B cell (primary cell): ENCODE measurements around the gene AHRR. TPM values are rescaled to one million over a fixed set of nuclear protein-coding genes. Genes with fewer than 3 reads are reported as not detected.

ENCODE experiments used
- ATAC-seq: fragments of 200-7000 bp; cut with Tn5 transposase; one replicate; pipeline ENCODE4 v1.10.0; 2021; ENCODE audit warnings: low read depth, mild to moderate bottlenecking, moderate number of reproducible peaks, moderate library complexity
- CTCF ChIA-PET: fragments of 350-600 bp; sonication (Branson Sonifier 250); formaldehyde crosslinking; loops from one replicate; lab custom pipeline; 2021; ENCODE audit warnings: antibody characterized with exemption, inconsistent platforms; lab: Charles Lee
- POLR2A ChIA-PET: fragments of 350-600 bp; sonication (Branson Sonifier 250); formaldehyde crosslinking; loops from one replicate; lab custom pipeline; 2021; ENCODE audit warnings: antibody characterized with exemption; lab: Charles Lee
- DNase-seq: peaks from one replicate; pipeline ENCODE4 v3.0.0; 2013
- H2AFZ ChIP-seq: 2 replicates; pipeline ENCODE4 v1.6.1; 2012; ENCODE audit warnings: mild to moderate bottlenecking, low read depth, low read length; ENCODE audit not compliant: insufficient read depth, poor library complexity, severe bottlenecking
- H3K27ac ChIP-seq, 2 donors: 1 replicate in 1 of 2; 2 replicates in 1 of 2; pipeline ENCODE4 v1.5.1; 2012 to 2013; ENCODE audit warnings: low read length in 2 of 2, mild to moderate bottlenecking in 2 of 2, moderate library complexity in 1 of 2
- H3K27me3 ChIP-seq, 4 experiments: fragments of 200-600 bp in 1 of 4; sonication (generic) in 1 of 4; replicated peaks in 1 of 4; 1 replicate in 2 of 4; 2 replicates in 2 of 4; pipeline versions ENCODE4 v1.6.1 to v1.7.0; 2013 to 2016; ENCODE audit warnings: low read length in 3 of 4, mild to moderate bottlenecking in 2 of 4, mixed read lengths in 1 of 4, moderate library complexity in 1 of 4; ENCODE audit not compliant: insufficient read depth in 4 of 4, control insufficient read depth in 3 of 4; ENCODE audit errors: control extremely low read depth in 1 of 4
- H3K36me3 ChIP-seq, 2 experiments: replicated peaks in 1 of 2; 1 replicate in 1 of 2; 2 replicates in 1 of 2; pipeline versions ENCODE4 v1.6.1 to v1.7.1; 2013; ENCODE audit warnings: low read length in 1 of 2; ENCODE audit not compliant: insufficient read depth in 2 of 2, control insufficient read depth in 1 of 2; ENCODE audit errors: control extremely low read depth in 1 of 2, extremely low read depth in 1 of 2
- H3K4me1 ChIP-seq, 2 donors: fragments of 200-600 bp in 1 of 2; sonication (generic) in 1 of 2; 1 replicate in 1 of 2; 2 replicates in 1 of 2; pipeline versions ENCODE4 v1.5.1 to v1.6.1; 2013 to 2017; ENCODE audit warnings: low read length in 2 of 2; ENCODE audit not compliant: control insufficient read depth in 2 of 2, insufficient read depth in 2 of 2
- H3K4me2 ChIP-seq: replicated peaks from 2 replicates; pipeline ENCODE3; 2012; ENCODE audit warnings: mild to moderate bottlenecking, low read depth, low read length; ENCODE audit not compliant: poor library complexity, severe bottlenecking
- H3K4me3 ChIP-seq, 5 experiments: fragments of 200-600 bp in 1 of 5; sonication (generic) in 1 of 5; 1 replicate in 3 of 5; 2 replicates in 2 of 5; pipeline versions ENCODE4 v1.5.1 to v1.7.0; 2011 to 2016; ENCODE audit warnings: low read length in 4 of 5, mild to moderate bottlenecking in 4 of 5, low read depth in 2 of 5, control low read depth in 1 of 5, moderate library complexity in 1 of 5; ENCODE audit not compliant: insufficient read depth in 1 of 5; ENCODE audit errors: control extremely low read depth in 1 of 5, extremely low read depth in 1 of 5
- H3K79me2 ChIP-seq: fragments of 200-600 bp; sonication (generic); one replicate; pipeline ENCODE4 v1.6.0; 2016; ENCODE audit warnings: low read length; ENCODE audit not compliant: control insufficient read depth, insufficient read depth
- H3K9ac ChIP-seq: fragments of 200-600 bp; sonication (generic); 2 replicates; pipeline ENCODE4 v1.6.1; 2017; ENCODE audit warnings: mild to moderate bottlenecking, low read length, moderate library complexity
- H3K9me3 ChIP-seq, 3 donors: one replicate each; pipeline versions ENCODE4 v1.6.1 to v1.7.1; 2013; ENCODE audit warnings: low read length in 2 of 3; ENCODE audit not compliant: control insufficient read depth in 2 of 3, insufficient read depth in 1 of 3; ENCODE audit errors: control extremely low read depth in 1 of 3
- H4K20me1 ChIP-seq: 2 replicates; pipeline ENCODE4 v1.6.0; 2012; ENCODE audit warnings: mild to moderate bottlenecking, low read length; ENCODE audit not compliant: insufficient read depth, control insufficient read depth, poor library complexity, severe bottlenecking
- H3K27ac Mint-ChIP-seq: one replicate; pipeline ENCODE4 v1.8.0; 2021; ENCODE audit warnings: mixed read lengths
- H3K27me3 Mint-ChIP-seq: one replicate; pipeline ENCODE4 v1.8.0; 2021; ENCODE audit warnings: mixed read lengths
- H3K4me1 Mint-ChIP-seq: one replicate; pipeline ENCODE4 v1.8.0; 2021; ENCODE audit warnings: mixed read lengths
- H3K4me3 Mint-ChIP-seq: one replicate; pipeline ENCODE4 v1.8.0; 2021; ENCODE audit warnings: mixed read lengths
- H3K9me3 Mint-ChIP-seq: one replicate; pipeline ENCODE4 v1.8.0; 2022; ENCODE audit warnings: mixed read lengths; ENCODE audit not compliant: insufficient read depth
- CTCF ChIP-seq: fragments of 200-600 bp; IDR thresholded peaks from one replicate; pipeline ENCODE4 v1.8.0; 2022; ENCODE audit warnings: antibody characterized with exemption, mild to moderate bottlenecking
- EZH2 ChIP-seq: IDR thresholded peaks from 2 replicates; pipeline ENCODE4 v1.6.1; 2012; ENCODE audit warnings: borderline replicate concordance, low read depth, mild to moderate bottlenecking, moderate library complexity, low read length; ENCODE audit not compliant: insufficient read depth, poor library complexity, severe bottlenecking
- WGBS: methylation state at CpG from one replicate; pipeline ENCODE4 v1.1.5; 2013; ENCODE audit warnings: missing lambda C conversion rate; ENCODE audit not compliant: insufficient coverage; 5-methylcytosine and 5-hydroxymethylcytosine counted together
- intact Hi-C: fragments of 100-400 bp; cut with micrococcal nuclease; formaldehyde crosslinking; loops from one replicate; pipeline ENCODE4 v1.10.0; 2022
- polyA plus RNA-seq: library from polyadenylated mRNA; depleted of rRNA; stranded (reverse); fragments of >200 nt; gene quantifications from 2 replicates; pipeline ENCODE4 v1.2.3, GENCODE V29; 2012
- total RNA-seq, 2 donors: library from RNA; stranded (reverse); fragments of 120-200 nt in 1 of 2; gene quantifications; 1 replicate in 1 of 2; 2 replicates in 1 of 2; pipeline versions ENCODE4 v1.2.3 to v1.2.4, GENCODE V29; 2013 to 2022

AHRR gene
- total and polyA plus RNA-seq, 2 donors (not counting 1 experiment from before 2014, with no cell fraction given): 0.13 to 1.7 TPM

- Histone ChIP-seq H3K4me2 (no peak overlapping the region), H4K20me1 (peaks cover 38% of the 10 kb centered on the region), H3K27me3 (no peaks in the 10 kb centered on the region), H3K36me3 (peaks cover 15 to 44% of the 10 kb centered on the region in 2 experiments), H3K9me3 (peaks cover 0 to 7% (median 2%) of the 10 kb centered on the region in 3 donors), H3K4me3 (no peak overlapping the region), H2AFZ (no peak overlapping the region), H3K27ac (no peak overlapping the region), H3K9ac (no peak overlapping the region), H3K4me1 (peaks cover 6 to 19% of the 10 kb centered on the region in 2 donors), H3K79me2 (peaks cover 50% of the 10 kb centered on the region)
- 98% methylated on average over 17 of the region's 19 CpGs for WGBS
- CTCF ChIA-PET: interaction anchor here (0.6 to 3.7 kb wide), 24 partner anchors 11 to 727 kb away, joined by 3 to 28 read pairs (median 4); no protein-coding TSS in a partner anchor
- intact Hi-C loops: loop anchor here (2.0 to 10.0 kb wide), 2 partner anchors 27 to 169 kb away; partner anchors contain the start of gene CEP72
- TF ChIP-seq EZH2 (no peak), CTCF (no peak)
- H3K4me1 Mint-ChIP-seq: peaks cover 32% of the 10 kb centered on the region
- peak overlapping the region; percentile 19 for H3K4me3 Mint-ChIP-seq
- H3K27ac Mint-ChIP-seq: no peak overlapping the region
- POLR2A ChIA-PET: interaction anchor here (0.6 to 0.9 kb wide), 3 partner anchors 25 to 1356 kb away, joined by 3 read pairs; no protein-coding TSS in a partner anchor
- no peak for DNase-seq
- no peak for ATAC-seq
- no peaks in the 10 kb centered on the region for H3K27me3 Mint-ChIP-seq
- no peaks in the 10 kb centered on the region for H3K9me3 Mint-ChIP-seq
Observed at GRCh38 chr5:446066-446882, 124.8 kb downstream of the AHRR start.
